GM18907 (cell line): Measurements from ENCODE around the gene C17orf50.
"Not testable (repeated sequence)": the region's sequence is repeated elsewhere in the genome, so short reads cannot be mapped to it uniquely, and the experiment has no call there.

ENCODE experiments used
- ATAC-seq: cut with Tn5 transposase; IDR thresholded peaks from one replicate; pipeline ENCODE4 v1.9.1; 2021; ENCODE audit warnings: mild to moderate bottlenecking, moderate library complexity; ENCODE audit not compliant: unreplicated experiment

The C17orf50 gene

GRCh38 chr17:35751541-35751940 lies 9.1 kb upstream of the C17orf50 start:
- not testable (repeated sequence) for ATAC-seq

- ATAC-seq, result no peak
Measured at GRCh38 chr17:35752471-35752870, 8.2 kb upstream of the C17orf50 start.

GRCh38 chr17:35752945-35753764 lies 7.5 kb upstream of the C17orf50 start, which contains the start of gene GAS2L2:
GAS2L2 (minus strand) TSS chr17:35753239; CDS start chr17:35752850, 389 bp downstream.
- ATAC-seq, result no peak

GRCh38 chr17:35757243-35757642 lies 3.4 kb upstream of the C17orf50 start:
- ATAC-seq, result no peak

- no peak for ATAC-seq
Measured at GRCh38 chr17:35761601-35762000, 914 bp downstream of the C17orf50 start.

GRCh38 chr17:35763767-35764122 lies 3.1 kb downstream of the C17orf50 start:
- no peak for ATAC-seq

GRCh38 chr17:35764123-35764991 lies 3.7 kb downstream of the C17orf50 start:
- ATAC-seq, result peak; percentile 87

GRCh38 chr17:35765086-35765710 lies 4.5 kb downstream of the C17orf50 start:
- no peak for ATAC-seq

- ATAC-seq, result no peak
Measured at GRCh38 chr17:35765756-35766488, 5.2 kb downstream of the C17orf50 start.

- ATAC-seq, result no peak
Measured at GRCh38 chr17:35766489-35766877, 5.8 kb downstream of the C17orf50 start.

GRCh38 chr17:35766903-35767510 lies 6.3 kb downstream of the C17orf50 start:
- no peak for ATAC-seq

GRCh38 chr17:35768797-35769196 lies 8.1 kb downstream of the C17orf50 start:
- no peak for ATAC-seq

GRCh38 chr17:35769895-35770486 lies 9.3 kb downstream of the C17orf50 start:
- ATAC-seq, result no peak

- ATAC-seq, result no peak
Measured at GRCh38 chr17:35773129-35773528, 12.4 kb downstream of the C17orf50 start.

GRCh38 chr17:35773679-35774425 lies 13.2 kb downstream of the C17orf50 start:
- no peak for ATAC-seq

- no peak for ATAC-seq
Measured at GRCh38 chr17:35774499-35774898, 13.8 kb downstream of the C17orf50 start.

GRCh38 chr17:35775039-35775438 lies 14.4 kb downstream of the C17orf50 start:
- ATAC-seq, result no peak

GRCh38 chr17:35775583-35775982 lies 14.9 kb downstream of the C17orf50 start:
- ATAC-seq, result no peak

- no peak for ATAC-seq
Measured at GRCh38 chr17:35778641-35779196, 18.0 kb downstream of the C17orf50 start.
